PC-9 (cell line): Measurements from ENCODE around the gene KIF26B. TPM values are rescaled to one million over a fixed set of nuclear protein-coding genes. Genes with fewer than 3 reads are reported as not detected.

ENCODE experiments used
- BruUV-seq: library from RNA; stranded (reverse); fragments of 400-500 nt; replicated peaks from 2 replicates; lab custom pipeline; 2021; lab: Mats Ljungman, UMichigan
- CTCF ChIA-PET: fragments of 300-600 bp; sonication (Branson Sonifier 250); formaldehyde crosslinking; loops from one replicate; lab custom pipeline; 2022; ENCODE audit warnings: antibody characterized with exemption; lab: Charles Lee
- POLR2A ChIA-PET: fragments of 300-600 bp; sonication (Branson Sonifier 250); formaldehyde crosslinking; loops from one replicate; lab custom pipeline; 2022; ENCODE audit warnings: antibody characterized with exemption; ENCODE audit not compliant: unreplicated experiment; lab: Charles Lee
- DNase-seq, 2 experiments: peaks; one replicate each; pipeline versions ENCODE4 v3.0.0 to v3.0.0-alpha.2; 2015 to 2022; ENCODE audit warnings: mixed read lengths in 1 of 2
- H2AFZ ChIP-seq: fragments of 200-600 bp; sonication (generic); 2 replicates; pipeline ENCODE4 v1.8.1; 2017; ENCODE audit warnings: antibody characterized with exemption
- H3F3A ChIP-seq: fragments of 200-600 bp; sonication (generic); 2 replicates; pipeline ENCODE4 v1.8.1; 2017; ENCODE audit warnings: antibody characterized with exemption, mild to moderate bottlenecking, low read depth; ENCODE audit not compliant: insufficient read depth
- H3K27ac ChIP-seq: fragments of 200-600 bp; sonication (generic); 2 replicates; pipeline ENCODE4 v1.6.1; 2016; ENCODE audit warnings: mixed run types
- H3K27me3 ChIP-seq: fragments of 200-600 bp; sonication (generic); 2 replicates; pipeline ENCODE4 v1.6.1; 2016; ENCODE audit warnings: low read depth, mixed run types; ENCODE audit not compliant: insufficient read depth
- H3K36me3 ChIP-seq: fragments of 200-600 bp; sonication (generic); 2 replicates; pipeline ENCODE4 v1.6.1; 2016; ENCODE audit warnings: low read depth, mixed run types
- H3K4me1 ChIP-seq: fragments of 200-600 bp; sonication (generic); replicated peaks from 2 replicates; pipeline ENCODE4 v1.6.1; 2016; ENCODE audit warnings: mixed run types; ENCODE audit not compliant: insufficient read depth
- H3K4me2 ChIP-seq: fragments of 200-600 bp; sonication (generic); 2 replicates; pipeline ENCODE4 v1.6.1; 2017; ENCODE audit warnings: mixed run types
- H3K4me3 ChIP-seq: fragments of 200-600 bp; sonication (generic); 2 replicates; pipeline ENCODE4 v1.6.1; 2016; ENCODE audit warnings: mixed run types
- H3K79me2 ChIP-seq: fragments of 200-600 bp; sonication (generic); 2 replicates; pipeline ENCODE4 v1.6.1; 2017; ENCODE audit warnings: low read depth, mixed run types
- H3K9me2 ChIP-seq: fragments of 200-600 bp; sonication (generic); 2 replicates; pipeline ENCODE4 v1.8.1; 2017; ENCODE audit warnings: mild to moderate bottlenecking; ENCODE audit not compliant: insufficient read depth
- H3K9me3 ChIP-seq: fragments of 200-600 bp; sonication (generic); 2 replicates; pipeline ENCODE4 v1.8.1; 2016; ENCODE audit warnings: low read depth; ENCODE audit not compliant: insufficient read depth
- H4K20me1 ChIP-seq: fragments of 200-600 bp; sonication (generic); 2 replicates; pipeline ENCODE4 v1.8.1; 2017; ENCODE audit not compliant: insufficient read depth
- CTCF ChIP-seq: fragments of 200-600 bp; sonication (generic); conservative IDR thresholded peaks from 2 replicates; pipeline ENCODE4 v1.6.1; 2017; ENCODE audit warnings: mixed run types, antibody characterized with exemption, mild to moderate bottlenecking, moderate library complexity
- EZH2 ChIP-seq: fragments of 200-600 bp; sonication (generic); IDR thresholded peaks from 2 replicates; pipeline ENCODE4 v1.8.0; 2017; ENCODE audit warnings: antibody characterized with exemption, low read depth
- intact Hi-C: fragments of 100-400 bp; cut with micrococcal nuclease; formaldehyde crosslinking; loops from one replicate; pipeline ENCODE4 v1.10.0; 2022; ENCODE audit not compliant: unreplicated experiment
- total RNA-seq: library from RNA; stranded (reverse); gene quantifications from 2 replicates; pipeline ENCODE4 v1.2.3, GENCODE V29; 2021

Gene KIF26B
- total RNA-seq, 1 experiment from 2014 or later, result 0.11 TPM

DNA sequence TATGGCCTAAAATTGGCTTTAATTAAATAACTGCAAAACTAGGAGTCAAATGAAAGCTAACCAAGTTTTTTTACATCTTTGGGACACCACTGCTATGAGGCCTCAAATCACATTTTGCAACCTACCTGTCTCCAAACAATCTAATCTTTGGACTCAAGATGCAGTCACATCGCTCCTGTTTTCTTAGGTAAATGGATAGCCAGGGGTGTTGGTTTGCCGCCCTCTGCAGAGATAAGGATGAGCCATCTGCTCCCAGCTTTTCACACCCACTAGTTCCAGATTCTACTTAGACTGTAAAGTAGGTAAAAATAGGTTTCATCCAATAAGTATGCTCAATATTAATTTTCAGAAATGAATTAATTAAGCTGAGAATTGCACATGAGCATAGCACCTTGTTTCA is 456.5 kb downstream of the KIF26B start:
- POLR2A ChIA-PET, result no interaction called here

DNA sequence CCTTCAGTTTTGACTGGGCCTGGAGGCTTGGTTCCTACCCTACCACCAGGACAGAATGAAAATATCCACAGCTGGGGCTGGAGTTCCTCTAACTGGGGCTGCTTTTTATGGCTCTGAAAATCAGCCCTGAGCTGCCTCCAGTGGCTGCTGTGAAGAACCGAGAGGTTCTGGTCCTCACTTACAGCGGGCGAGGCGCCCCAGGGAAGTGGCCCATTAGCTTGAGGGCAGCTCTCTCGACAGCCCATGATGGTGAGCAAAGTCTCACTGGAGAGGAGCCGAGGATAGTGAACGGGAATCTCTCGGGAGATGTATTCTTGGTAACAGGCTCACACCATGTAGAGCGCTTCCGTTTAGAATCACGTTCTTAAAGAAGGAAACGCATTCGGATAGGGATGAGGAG is 459.7 kb downstream of the KIF26B start:
- BruUV-seq, result no TSS peak
- H3K27ac ChIP-seq, result no peak overlapping the region
- no peak overlapping the region for H3K4me2 ChIP-seq
- no peak overlapping the region for H2AFZ ChIP-seq
- no peaks in the 10 kb centered on the region for H3K79me2 ChIP-seq
- no peaks in the 10 kb centered on the region for H3K4me1 ChIP-seq
- no peaks in the 10 kb centered on the region for H3K36me3 ChIP-seq
- TF ChIP-seq CTCF (no peak), EZH2 (no peak)
- H3K27me3 ChIP-seq, result peaks cover 78% of the 10 kb centered on the region
- no peak for DNase-seq
- CTCF ChIA-PET, result no interaction called here
- no peaks in the 10 kb centered on the region for H3K9me3 ChIP-seq
- POLR2A ChIA-PET, result no interaction called here
- H3K9me2 ChIP-seq, result no peaks in the 10 kb centered on the region
- no peaks in the 10 kb centered on the region for H3F3A ChIP-seq
- no peaks in the 10 kb centered on the region for H4K20me1 ChIP-seq
- H3K4me3 ChIP-seq, result no peak overlapping the region
- intact Hi-C loops, result no loop called here

More for the DNA sequence above, 456.5 kb downstream of the KIF26B start:
- Histone ChIP-seq H3K9me2 (no peaks in the 10 kb centered on the region), H3K27me3 (peaks cover 96% of the 10 kb centered on the region), H2AFZ (no peak overlapping the region), H3K4me1 (no peaks in the 10 kb centered on the region), H4K20me1 (no peaks in the 10 kb centered on the region), H3K4me2 (no peak overlapping the region), H3F3A (no peaks in the 10 kb centered on the region), H3K9me3 (no peaks in the 10 kb centered on the region), H3K36me3 (no peaks in the 10 kb centered on the region), H3K27ac (no peak overlapping the region), H3K79me2 (no peaks in the 10 kb centered on the region), H3K4me3 (no peak overlapping the region)
- CTCF ChIA-PET, result no interaction called here
- intact Hi-C loops, result no loop called here
- no peak for DNase-seq
- no TSS peak for BruUV-seq
- TF ChIP-seq CTCF (no peak), EZH2 (no peak)

DNA sequence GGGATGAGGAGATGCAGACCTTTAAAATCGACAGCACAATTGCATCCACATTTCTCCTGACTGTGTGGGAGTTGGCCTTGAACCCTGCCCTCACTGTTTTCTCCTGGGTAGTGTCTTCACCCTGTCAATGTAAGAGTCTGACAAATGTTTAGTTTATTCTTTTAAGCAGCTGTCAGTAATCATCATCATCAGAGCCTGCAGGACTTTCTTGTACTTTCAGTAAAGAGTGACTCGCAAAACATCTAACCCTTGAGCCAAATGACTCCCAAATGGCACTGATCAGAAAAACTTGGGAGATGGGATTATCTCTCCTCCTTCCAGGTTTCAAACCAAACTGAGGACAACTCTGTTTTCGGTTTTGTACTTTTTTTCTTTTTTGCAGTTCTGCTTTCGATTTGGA is 460.2 kb downstream of the KIF26B start:
- Histone ChIP-seq H3K4me1 (no peaks in the 10 kb centered on the region), H3F3A (no peaks in the 10 kb centered on the region), H2AFZ (no peak overlapping the region), H3K27me3 (peaks cover 73% of the 10 kb centered on the region), H3K79me2 (no peaks in the 10 kb centered on the region), H3K4me3 (no peak overlapping the region), H3K36me3 (no peaks in the 10 kb centered on the region), H3K9me2 (no peaks in the 10 kb centered on the region), H3K27ac (no peak overlapping the region), H3K4me2 (no peak overlapping the region), H3K9me3 (no peaks in the 10 kb centered on the region), H4K20me1 (no peaks in the 10 kb centered on the region)
- ChIA-PET CTCF (no interaction called here), POLR2A (no interaction called here)
- no TSS peak for BruUV-seq
- no peak for TF ChIP-seq CTCF
- no peak for TF ChIP-seq EZH2
- no peak for DNase-seq
- intact Hi-C loops, result no loop called here
